ENCODE data around the gene FYB2.

- TF ChIP-seq CTCF (IDR thresholded peaks at IDR 0.05) (no peak), EP300 (IDR thresholded peaks at IDR 0.05) (no peak), POLR2AphosphoS5 (IDR thresholded peaks at IDR 0.05) (no peak), POLR2A (IDR thresholded peaks at IDR 0.05; ENCODE audit: low read depth) (no peak)
These were observed 148.9 kb downstream of the FYB2 start for GRCh38 chr1:56670350-56670749.

All from esophagus muscularis mucosa (tissue), 4 donors.